A204.1 (cell line): ENCODE results near the gene MRFAP1L1.
A peak's percentile ranks its signal among the peaks of the same experiment; 100 is the strongest.
"Not testable (repeated sequence)": the region's sequence is repeated elsewhere in the genome, so short reads cannot be mapped to it uniquely, and the experiment has no call there.

Source experiments
- FAIRE-seq: peaks from 2 replicates; lab custom pipeline; 2012; peaks lifted over from hg19 to GRCh38; lab: Jason Lieb, UNC

Gene MRFAP1L1

DNA sequence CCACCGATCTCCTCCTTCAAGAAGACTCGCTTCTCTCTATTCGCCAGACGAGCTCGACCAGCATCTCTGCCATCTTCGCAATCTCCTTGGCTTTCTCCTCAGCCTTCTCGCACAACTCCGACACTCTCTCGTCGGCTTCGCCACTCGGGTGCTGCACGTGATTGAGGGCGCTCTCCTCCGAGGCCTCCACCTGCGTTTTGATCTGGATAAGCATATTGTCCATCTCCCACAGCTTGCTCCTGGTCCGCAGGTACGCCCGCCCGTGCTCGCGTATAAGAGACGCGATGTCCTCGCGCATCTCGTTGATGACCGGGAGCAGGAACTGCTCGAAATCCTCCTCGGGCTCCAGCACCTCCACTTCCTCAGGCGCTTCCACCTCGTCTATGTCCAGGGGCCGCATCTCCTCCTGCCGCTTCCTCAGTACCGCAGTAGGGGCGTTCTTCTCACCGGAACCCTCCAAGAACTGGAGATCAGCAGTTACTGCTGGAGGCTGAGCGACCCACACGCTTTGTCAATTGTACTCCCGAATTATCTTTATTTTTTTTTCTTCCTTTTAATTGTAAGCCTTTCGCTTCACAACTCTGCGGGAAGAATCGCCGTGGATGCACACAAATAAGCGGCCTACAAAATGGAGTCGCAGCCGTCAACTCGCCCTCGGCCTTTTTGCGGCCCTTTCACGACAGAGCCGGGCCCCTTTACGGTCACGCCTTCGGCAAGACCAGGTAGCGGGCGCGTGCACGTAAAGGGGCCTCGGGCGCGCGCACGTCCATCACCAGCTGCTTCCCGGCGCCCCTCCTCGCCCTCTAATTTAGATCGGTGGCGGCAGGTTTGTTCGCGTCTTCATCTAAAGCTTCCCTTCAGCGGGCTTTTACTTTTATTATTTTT, at the start of gene MRFAP1L1:
MRFAP1L1 (minus strand) TSS at position 636 of the 885 bp plus-strand sequence; CDS start at position 400, 236 bp downstream.
- FAIRE-seq, result peak; percentile 68

DNA sequence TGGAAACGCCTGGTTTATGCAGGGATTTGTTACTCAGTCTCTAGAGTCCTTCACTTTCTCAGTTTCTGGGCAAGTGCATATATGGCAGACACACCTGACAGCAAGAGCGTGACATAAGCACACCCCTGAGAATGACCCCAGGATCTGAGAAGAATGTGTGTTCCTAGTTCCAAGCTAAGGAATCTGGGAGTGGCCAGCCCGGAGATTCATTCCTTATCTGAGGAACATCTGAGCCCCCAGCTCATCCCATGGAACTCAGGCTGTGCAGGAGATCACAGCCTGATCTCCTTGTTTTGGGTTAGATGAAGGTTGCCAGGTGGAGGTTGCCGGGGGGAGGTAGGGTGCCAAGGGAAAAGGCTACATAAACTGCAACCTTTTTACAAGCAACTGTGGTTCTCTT, 49.1 kb upstream of the MRFAP1L1 start:
- no peak for FAIRE-seq

DNA sequence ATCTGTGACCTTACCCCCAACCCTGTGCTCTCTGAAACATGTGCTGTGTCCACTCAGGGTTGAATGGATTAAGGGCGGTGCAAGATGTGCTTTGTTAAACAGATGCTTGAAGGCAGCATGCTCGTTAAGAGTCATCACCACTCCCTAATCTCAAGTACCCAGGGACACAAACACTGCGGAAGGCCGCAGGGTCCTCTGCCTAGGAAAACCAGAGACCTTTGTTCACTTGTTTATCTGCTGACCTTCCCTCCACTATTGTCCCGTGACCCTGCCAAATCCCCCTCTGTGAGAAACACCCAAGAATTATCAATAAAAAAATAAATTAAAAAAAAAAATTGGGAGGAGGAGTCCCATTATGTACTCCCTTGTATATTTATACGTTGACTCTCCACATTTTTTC, 46.7 kb upstream of the MRFAP1L1 start:
- not testable (repeated sequence) for FAIRE-seq

DNA sequence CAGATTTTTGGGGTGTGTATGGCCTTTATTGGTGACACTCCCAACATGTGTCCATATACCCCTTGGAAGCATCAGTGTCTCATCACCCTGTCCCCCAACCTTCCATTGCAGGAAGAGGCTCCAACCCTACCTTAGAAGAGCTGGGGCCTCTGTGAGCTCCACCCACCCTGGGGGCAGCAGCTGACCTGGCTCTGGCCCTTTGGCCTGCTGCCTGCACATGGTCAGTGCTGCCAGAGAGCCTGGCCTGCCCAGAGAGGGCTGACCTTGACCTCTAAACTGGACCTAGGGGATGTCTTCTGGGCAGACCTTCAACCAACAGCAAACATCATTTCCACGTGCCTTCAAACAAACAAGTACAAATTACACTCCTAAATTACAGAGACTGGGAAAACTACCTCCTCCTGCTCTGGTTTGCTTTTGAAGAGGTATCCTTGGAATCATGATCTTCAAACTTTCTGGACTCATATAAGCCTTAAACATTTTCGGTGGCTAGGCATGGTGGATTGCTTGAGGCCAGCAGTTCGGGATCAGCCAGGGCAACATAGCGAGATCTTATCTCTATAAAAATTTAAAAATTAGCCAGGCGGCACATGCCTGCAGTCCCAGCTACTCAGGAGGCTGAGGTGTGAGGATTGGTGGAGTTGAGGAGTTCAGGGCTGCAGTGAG, 45.6 kb upstream of the MRFAP1L1 start:
- no peak for FAIRE-seq

DNA sequence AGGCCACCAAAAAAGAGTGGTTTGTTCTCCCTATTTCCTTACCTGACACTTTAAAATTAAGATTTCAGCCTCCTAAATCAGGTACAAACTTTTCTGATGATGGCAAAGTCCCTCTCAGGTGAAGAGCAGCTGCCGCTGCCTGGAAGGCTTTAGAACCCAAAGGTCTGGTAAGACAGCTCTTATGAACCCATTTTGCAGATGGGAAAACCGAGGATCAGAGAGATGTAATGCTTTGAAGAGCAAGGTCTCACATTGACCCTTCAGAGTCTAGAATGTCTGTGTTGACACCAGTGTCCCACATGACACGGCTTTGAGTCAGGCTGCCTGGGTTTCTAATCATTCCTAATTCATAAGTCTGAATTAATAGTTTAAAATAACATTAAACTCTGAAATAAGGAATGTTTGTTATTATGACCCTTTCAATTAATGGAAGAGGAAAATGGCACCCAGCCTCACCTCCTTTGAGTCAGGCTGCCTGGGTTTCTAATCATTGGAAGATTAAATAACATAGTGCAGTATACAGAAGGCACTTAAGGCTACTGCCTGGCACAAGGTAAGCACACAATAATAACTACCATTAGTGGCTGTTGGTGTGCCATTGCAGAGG, 44.9 kb upstream of the MRFAP1L1 start:
- FAIRE-seq, result no peak

DNA sequence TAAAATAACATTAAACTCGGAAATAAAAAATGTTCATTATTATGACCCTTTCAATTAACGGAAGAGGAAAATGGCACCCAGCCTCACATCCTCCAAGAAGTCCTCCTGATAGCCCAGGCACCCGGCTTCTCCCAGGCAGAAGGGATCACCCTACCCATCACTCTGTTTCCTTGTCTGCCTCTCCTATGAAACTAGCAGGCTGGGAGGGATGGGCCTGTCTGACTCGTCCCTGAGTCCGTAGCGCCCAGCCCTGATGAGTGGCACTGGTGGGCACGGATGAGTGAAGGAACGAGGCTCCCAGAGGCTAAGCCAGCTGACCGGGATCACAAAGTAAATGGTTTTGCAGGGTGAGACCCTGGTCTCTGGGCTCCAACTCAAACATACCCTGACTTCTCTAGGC, 44.2 kb upstream of the MRFAP1L1 start:
- FAIRE-seq, result no peak

DNA sequence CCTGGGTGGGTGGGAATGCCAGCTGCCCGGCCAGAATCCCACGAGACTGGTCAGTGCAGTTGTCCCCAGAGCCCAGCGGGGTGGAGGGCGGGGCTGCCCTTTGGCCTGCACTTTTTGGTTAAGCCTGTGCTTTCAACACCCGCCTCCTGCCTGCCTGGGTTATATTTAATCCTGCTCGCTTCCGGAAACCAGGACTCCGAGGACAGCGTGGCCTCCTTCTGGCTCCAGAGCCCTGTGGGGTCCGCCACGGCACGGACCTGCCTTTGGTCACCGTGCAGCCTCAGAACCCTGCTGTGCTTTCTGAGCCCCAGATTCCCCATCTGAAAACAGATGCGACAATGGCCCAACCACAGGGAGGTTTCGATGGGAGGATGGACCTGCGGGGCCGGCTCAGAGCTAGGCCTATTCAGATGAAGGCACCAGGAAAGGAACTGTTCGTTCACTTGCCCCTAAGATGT, 43.5 kb upstream of the MRFAP1L1 start:
- no peak for FAIRE-seq

DNA sequence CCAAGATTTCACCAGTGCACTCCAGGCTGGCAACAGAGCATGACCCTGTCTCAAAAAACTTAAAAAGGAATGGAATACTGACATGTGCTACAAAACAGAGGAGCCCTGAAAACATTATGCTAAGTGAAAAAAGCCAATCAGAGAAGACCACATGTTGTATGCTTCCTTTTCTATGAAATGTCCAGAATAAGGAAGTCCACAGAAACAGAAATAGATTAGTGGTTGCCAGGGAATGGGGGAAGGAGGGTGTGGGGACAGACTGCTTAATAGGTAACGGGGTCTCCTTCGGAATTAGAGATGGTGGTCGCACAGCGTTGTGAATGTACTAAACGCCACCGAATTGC, 42.8 kb upstream of the MRFAP1L1 start:
- no peak for FAIRE-seq

DNA sequence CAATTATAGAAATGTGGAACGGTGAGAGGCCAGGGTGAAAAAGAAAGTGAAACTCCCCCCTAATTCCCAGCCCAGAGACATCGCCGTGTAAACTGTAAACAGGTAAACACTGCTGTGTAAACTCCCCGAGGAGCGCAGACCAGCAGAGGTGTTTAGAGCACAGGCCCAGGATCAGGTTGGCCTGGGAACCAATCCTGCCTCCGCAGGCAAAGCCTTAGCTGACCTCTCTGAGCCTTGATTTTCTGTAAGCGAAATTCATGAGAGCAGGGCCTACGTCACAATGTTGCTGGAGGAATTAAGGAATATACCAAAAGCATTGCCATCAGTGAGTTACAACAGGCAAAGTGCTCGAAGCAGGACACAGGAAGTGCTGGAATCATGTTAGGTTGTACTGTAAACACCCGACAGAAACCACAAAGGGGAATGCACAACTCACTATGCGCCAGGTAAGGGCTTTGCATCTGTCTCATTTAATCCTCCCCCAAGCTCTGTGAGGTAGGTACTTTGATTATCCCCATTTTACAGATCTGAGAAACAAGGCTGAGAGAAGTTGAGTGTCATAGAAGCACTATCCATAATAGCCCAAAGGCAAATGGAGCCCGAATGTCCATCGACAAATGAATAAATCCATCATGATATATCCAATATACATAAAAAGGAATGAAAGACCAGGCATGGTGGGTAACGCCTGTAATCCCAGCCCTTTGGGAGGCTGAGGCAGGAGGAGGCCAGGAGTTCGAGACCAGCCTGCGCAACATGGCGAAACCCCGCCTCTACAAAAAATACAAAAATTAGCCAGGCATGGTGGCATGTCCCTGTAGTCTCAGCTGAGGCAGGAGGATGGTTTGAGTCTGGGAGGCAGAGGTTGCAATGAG, 42.2 kb upstream of the MRFAP1L1 start:
- FAIRE-seq, result no peak

DNA sequence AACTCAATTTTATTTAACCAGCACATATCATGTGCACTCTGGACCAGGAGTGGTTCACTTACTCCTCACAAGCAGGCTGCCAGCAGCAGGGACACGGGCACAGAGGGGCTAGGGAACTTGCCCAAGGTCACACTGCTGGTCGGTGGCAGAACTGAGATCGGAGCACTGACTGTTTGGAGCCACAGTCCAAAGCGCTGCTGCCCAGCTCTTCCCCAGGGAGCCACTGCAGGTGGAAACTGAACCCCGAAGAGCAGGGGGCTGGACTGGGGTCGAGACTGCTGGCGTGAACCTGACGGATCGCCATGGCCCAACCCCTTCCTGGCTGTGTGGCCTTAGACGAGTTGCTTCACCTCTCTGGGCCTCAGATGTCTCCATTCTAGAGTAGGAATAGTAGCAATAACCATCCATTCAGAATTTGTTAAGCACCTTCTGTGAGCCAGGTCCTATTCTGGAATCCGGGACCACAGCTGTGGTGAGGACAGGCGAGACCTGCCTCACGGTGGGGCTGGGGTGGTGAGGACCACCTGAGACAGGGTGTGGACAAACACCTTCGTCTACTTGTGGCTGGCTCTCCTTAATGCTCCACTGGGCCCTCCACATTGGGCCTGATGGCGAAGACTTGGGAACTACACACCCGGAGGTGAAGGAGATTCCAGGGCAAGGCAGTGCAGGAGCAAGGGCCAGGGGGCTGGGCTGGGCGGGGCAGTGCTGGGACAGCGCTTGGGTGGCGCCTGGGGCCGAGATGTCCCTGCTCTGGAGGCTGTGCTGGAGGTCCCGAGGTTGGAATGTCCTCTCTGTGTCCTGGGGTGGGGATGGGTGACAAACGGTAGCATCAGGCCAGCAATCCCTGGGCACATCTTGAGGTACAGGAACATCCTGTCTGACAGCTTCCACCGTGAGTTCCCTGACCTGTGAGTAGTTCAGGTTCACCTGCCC, 40.9 kb upstream of the MRFAP1L1 start:
- FAIRE-seq, result no peak

DNA sequence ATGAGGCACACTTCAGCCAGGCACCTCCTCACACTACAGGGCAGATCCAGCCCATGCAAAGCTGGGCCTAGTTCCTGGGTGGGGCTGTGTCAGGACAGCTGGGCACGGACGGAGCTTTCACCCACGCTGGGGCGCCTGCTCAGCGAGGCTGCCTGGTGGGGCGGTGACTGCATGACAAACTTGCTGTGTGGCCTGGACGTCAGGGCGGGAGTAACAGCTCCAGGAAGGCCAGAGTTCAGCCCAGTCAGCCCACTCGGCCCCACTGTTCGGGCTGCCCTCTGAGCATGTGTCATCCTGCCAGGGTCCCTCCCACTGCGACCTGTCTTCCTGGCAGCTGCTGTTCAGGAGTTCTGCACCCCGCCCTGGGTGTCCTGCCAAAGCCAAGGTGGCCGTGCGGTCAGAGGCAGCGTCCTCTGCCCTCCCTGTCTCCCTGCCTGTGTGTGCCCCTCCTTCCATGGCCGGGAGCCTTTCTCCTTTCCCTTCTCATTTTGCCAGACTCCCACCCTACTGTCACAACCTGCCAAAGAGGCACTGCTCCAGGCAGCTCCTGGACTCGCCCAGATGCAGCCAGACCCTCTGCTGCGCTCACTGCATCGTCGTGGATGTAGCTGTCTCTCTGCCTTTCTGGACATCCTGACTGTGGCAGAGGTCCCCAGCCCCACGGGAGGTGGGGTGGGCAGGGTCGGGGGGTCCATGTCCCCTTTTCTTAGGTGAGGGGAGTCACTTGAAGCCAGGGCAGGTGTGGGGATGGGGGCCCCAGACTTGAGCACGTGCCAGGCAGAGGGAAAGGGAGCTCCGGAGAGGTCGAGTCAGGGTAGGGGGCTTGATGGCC, 39.9 kb upstream of the MRFAP1L1 start:
- FAIRE-seq, result no peak

DNA sequence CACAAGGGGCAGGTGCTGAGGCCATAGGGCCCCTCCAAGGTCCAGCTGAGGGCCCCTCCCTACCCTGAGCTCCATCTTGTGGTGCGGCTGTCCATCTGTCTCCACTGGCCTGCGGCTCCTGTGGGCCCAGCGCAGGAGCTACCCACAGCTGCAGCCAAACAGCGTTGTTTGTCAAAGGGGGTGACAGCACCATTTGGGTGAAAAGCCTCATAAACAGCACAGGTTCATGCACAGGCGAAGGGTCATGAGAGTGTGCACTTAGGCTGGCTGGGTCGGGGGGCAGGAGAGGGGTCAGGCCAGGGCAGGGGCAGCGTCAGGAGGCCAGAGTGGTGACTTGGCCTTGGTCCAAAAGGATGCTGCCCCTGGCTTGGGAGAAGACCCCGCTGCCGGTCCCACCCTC, 38.6 kb upstream of the MRFAP1L1 start:
- no peak for FAIRE-seq

DNA sequence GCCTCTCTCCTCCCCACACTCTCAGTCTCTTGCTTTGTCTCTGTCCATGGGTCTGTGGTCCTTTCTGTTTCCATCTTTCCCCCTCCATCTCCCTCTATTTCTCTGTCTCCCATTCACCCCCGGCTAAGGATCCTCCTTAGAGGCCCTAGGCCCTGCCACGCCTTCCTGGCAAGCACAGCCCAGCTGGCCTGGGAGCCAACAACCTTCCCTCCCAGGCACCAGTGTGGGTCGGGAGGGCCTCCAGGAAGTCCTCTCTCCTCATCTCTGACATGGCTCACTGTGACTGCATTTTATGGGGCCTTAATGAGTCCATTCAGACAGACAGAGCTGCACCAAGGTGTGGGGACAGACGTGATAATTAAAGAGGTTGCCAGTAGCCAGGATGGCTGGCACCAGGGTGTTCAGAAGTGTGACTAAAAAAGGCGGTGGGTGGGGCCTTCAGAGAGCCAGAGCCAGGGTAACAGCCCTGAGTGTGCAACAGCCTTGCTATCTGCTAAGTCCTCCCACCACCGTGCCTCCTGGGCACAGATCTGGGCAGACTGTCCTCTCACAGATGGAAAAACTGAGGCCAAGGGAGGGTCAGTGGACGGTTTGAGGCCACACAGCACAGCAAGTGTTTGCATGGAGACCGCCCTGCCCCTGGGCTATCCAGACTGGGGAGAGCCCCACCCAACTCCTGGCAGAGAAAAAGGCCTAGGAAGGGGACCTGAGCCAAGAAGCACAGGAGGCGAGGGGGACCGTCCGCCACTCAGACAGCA, 37.8 kb upstream of the MRFAP1L1 start:
- FAIRE-seq, result no peak

DNA sequence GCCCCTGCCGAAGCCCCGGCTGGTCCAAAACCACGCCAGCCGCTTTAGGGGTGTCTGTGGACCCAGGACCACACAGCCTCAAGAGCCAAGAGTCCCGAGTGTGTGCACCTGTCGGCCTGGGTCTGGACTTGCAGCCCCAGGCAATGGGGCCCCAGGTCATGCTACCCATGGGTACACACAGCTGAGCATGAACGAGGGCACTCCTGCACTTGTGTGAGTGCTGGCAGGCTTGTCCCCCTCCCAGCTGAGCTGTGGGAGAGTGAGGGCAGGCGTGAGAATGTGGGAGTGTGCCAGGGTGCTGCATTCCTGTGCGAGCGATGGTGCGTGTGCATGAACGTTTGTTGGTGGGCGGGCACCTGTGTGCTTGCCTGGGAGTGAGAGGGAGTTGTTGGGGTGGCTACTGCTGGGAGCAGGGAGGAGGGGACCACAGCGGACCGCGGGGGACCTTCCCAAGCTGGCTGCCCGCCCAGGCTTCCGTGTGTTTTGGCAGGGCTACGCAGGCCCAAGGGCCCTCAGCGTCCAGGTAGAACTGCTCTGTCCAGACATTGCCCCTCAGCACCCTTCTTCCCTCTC, 37.1 kb upstream of the MRFAP1L1 start:
- no peak for FAIRE-seq

DNA sequence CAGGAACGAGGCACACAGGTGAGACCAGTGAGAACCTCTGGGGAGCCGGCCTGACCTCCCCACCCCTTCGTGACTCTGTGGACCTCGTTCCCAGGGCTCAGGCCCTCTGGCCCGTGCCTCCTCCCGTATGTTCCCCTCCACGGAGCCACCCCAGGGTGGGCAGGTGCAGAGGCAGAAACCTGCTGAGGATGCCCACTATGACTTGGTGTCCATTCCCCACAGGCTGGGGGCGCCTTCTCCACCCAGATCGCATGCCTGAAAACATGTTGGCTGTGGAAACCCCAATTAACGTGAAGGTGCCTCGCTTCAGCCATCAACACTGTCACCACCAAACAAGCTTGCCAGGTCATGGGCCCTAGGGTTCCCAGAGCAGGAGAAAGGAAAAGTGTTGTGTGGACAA, 33.3 kb upstream of the MRFAP1L1 start:
- no peak for FAIRE-seq

DNA sequence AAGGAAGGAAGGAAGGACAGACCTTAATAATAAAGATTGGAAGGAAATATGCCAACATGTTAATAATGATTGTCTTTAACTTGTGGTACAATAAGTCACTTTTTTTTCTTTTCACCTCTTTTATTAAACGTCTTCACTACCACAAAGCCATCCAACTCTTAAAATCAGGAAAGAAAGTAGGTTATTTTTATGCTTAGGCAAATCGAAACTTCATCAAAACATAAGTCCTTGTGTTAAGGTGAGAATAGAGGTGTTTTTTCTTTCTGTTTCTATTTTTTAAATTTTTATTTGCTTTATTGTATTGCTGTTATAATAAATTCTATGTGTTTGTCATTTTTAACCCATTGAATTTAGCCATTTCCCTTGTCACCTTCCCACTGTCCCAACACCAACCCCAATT, 32.8 kb upstream of the MRFAP1L1 start:
- FAIRE-seq, result no peak

DNA sequence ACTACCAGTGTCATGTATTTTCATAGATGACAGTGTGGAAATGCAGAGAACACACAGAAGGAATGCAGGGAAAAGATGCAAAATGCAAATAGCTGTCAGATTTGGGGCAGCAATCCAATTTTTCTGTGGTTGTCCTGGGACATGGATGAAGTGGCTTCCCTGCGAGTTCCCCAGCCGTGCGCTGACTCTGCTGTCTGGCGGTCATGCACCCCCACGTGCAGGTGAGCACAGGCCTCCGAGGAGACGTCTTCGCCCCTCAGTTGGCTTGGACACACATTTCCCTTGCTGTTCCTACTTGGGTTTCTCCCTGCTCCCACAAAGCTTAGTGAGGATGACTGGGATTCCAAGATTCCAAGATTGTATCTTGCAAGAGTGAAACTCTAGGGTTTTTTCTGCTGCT, 30.7 kb upstream of the MRFAP1L1 start:
- FAIRE-seq, result no peak

DNA sequence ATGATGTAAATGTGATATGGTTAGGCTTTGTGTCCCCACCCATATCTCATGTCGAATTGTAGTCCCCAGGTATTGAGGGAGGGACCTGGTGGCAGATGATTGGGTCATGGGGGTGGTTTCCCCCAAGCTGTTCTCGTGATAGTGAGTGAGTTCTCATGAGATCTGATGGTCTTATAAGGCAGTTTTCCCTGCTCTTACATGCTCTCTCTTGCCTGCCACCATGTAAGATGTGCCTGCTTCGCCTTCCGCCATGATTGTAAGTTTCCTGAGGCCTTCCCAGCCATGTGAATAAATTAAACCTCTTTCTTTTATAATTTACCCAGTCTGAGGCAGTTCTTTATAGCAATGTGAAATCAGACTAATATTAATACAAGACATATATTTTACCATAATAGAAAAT, 30.3 kb upstream of the MRFAP1L1 start:
- no peak for FAIRE-seq

DNA sequence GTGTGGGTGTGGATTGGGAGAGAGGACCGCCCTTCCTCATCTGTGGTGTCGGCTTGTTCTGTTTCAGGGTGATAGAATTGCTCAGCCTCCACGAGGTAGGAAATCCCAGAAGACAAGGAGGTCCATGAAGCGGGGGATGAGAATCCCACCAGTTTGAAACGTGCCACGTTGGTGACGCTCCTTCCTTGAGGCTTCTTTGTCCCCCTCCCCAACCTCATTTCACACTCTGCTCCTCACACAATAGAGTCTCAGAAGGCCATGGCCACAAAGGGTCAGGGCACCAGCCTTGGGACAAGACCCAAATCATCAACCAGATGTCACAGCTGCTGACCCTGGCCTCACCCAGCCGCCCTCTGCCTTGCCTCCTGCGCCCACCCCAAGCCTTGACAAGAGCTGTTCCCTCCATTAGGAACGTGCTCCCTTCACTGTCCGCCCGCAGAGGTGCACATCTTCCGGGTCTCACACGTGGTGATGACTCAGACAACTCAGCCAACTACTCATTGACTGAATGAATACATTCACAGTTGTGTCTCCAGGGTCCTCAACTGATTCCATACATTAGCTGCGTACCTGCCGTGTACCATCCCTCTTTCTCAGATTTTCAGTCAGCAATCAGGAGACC, 24.6 kb upstream of the MRFAP1L1 start:
- FAIRE-seq, result no peak
